ENCODE measurements around the gene KCNJ16. TPM values are rescaled to one million over a fixed set of nuclear protein-coding genes. Genes with fewer than 3 reads are reported as not detected.

KCNJ16 gene
- total and polyA plus RNA-seq, 2 of the 13 experiments (the other 11 are each of a cell fraction or from before 2014, with no cell fraction given), result not detected

DNA sequence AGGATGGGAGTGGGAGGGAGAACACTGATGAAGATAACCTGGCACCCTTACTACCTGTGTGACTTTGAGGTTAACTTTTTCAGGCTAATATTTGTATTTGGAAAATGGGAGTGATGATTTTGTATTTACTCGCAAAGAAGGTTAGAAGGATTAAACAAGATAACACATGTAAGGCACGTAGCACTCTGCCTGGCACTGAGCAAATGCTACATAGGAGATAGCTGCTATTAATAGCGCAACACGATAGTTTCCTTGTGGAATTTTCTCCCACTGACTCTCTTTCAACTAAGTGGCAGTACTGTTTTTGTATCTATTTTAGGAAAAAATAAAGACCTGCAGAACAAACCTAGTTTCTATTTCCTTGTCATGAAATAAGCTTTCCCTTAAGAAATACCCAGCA lies 15.4 kb upstream of the KCNJ16 start:
- no peak for FAIRE-seq

DNA sequence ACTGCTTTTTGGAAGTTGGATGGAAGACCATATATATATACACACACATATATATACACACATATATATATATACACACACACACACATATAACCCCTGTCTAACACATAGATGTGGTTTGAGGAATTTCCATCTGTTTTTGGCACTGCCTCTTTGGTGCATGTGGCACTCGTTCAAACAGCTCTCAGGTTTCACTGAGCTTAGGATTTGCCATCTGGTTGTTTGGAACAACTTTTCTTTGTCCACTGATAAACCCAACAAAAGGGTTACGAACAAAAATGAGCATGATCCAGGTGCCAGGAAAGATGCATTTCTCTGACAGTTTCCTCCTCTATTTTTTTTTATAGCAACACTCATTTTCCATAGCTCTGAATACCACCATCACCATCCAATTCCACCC lies 14.6 kb upstream of the KCNJ16 start:
- intact Hi-C loops (cut with micrococcal nuclease; ENCODE audit: unreplicated experiment) (no loop called here), in situ Hi-C loops (cut with HindIII; ENCODE audit: extremely low pct_ligation_motif_present, low pct_unique_long_range_greater_than_20kb) (no loop called here)
- FAIRE-seq (no peak), DNase-seq (ENCODE audit: low spot score) (no peak), ATAC-seq (no peak)
- H3K27ac ChIP-seq (ENCODE audit: extremely low read length, insufficient read depth, low read length), result no peak overlapping the region
- H3K36me3 ChIP-seq (replicated peaks in 1 of 2; ENCODE audit: control insufficient read depth in 1 of 2, insufficient read depth in 2 of 2, low read length in 2 of 2), result no peaks in the 10 kb centered on the region
- no peaks in the 10 kb centered on the region for H3K4me1 ChIP-seq (ENCODE audit: insufficient read depth, low read length)
- no peak overlapping the region for H3K9ac ChIP-seq (ENCODE audit: insufficient read depth, low read depth, low read length)
- H4K20me1 ChIP-seq (ENCODE audit: insufficient read depth, low read length), result no peaks in the 10 kb centered on the region
- no peaks in the 10 kb centered on the region for H3K27me3 ChIP-seq (ENCODE audit: control insufficient read depth in 1 of 2, insufficient read depth in 2 of 2, low read length in 2 of 2)
- H3K4me2 ChIP-seq (ENCODE audit: low read depth, low read length), result no peak overlapping the region
- WGBS (ENCODE audit: low lambda C conversion rate), result 0% methylated on average over 2 of the region's 2 CpGs
- H3K9me3 ChIP-seq (ENCODE audit: low read length), result peaks cover 53% of the 10 kb centered on the region
- no peak overlapping the region for H2AFZ ChIP-seq (ENCODE audit: low read length)
- no TSS peak for BruUV-seq (replicated peaks)
- CTCF ChIA-PET (ENCODE audit: low intra/inter-chr PET ratio, low total read pairs), result no interaction called here
- no peak overlapping the region for H3K4me3 ChIP-seq (replicated peaks in 1 of 3; ENCODE audit: insufficient read depth in 1 of 3, low read depth in 2 of 3, low read length in 3 of 3)
- H3K79me2 ChIP-seq (ENCODE audit: insufficient read depth, low read length), result no peaks in the 10 kb centered on the region
- POLR2A ChIA-PET, result no interaction called here
- TF ChIP-seq ZNF331 (CRISPR knock-in tag; IDR thresholded peaks at IDR 0.05), result no peak
- no peak for TF ChIP-seq DPF2 (CRISPR knock-in tag; IDR thresholded peaks at IDR 0.05; ENCODE audit: borderline replicate concordance, low read depth)
- TF ChIP-seq, protein P1, sequence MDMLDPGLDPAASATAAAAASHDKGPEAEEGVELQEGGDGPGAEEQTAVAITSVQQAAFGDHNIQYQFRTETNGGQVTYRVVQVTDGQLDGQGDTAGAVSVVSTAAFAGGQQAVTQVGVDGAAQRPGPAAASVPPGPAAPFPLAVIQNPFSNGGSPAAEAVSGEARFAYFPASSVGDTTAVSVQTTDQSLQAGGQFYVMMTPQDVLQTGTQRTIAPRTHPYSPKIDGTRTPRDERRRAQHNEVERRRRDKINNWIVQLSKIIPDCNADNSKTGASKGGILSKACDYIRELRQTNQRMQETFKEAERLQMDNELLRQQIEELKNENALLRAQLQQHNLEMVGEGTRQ (IDR thresholded peaks at IDR 0.05; ENCODE audit: low read depth, low read length), result no peak
- TF ChIP-seq, protein P1 (CRISPR knock-in tag; IDR thresholded peaks at IDR 0.05; ENCODE audit: borderline replicate concordance), result no peak
- TF ChIP-seq ZNF17 (CRISPR knock-in tag; IDR thresholded peaks at IDR 0.05), result no peak
- TF ChIP-seq NFIC (IDR thresholded peaks at IDR 0.05; ENCODE audit: low read length), result no peak
- TF ChIP-seq, protein P2, sequence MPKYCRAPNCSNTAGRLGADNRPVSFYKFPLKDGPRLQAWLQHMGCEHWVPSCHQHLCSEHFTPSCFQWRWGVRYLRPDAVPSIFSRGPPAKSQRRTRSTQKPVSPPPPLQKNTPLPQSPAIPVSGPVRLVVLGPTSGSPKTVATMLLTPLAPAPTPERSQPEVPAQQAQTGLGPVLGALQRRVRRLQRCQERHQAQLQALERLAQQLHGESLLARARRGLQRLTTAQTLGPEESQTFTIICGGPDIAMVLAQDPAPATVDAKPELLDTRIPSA (CRISPR knock-in tag; IDR thresholded peaks at IDR 0.05; ENCODE audit: borderline replicate concordance), result no peak
- no peak for TF ChIP-seq ZNF713 (CRISPR knock-in tag; IDR thresholded peaks at IDR 0.05)
- TF ChIP-seq GABPB1 (CRISPR knock-in tag; IDR thresholded peaks at IDR 0.05), result no peak
- no peak for TF ChIP-seq THAP11 (CRISPR knock-in tag; IDR thresholded peaks at IDR 0.05)

More for the DNA sequence above, 15.4 kb upstream of the KCNJ16 start:
- H3K9ac ChIP-seq (ENCODE audit: insufficient read depth, low read depth, low read length), result no peak overlapping the region
- DNase-seq (ENCODE audit: low spot score), result no peak
- CTCF ChIA-PET (ENCODE audit: low intra/inter-chr PET ratio, low total read pairs), result no interaction called here
- intact Hi-C loops (cut with micrococcal nuclease; ENCODE audit: unreplicated experiment) (no loop called here), in situ Hi-C loops (cut with HindIII; ENCODE audit: extremely low pct_ligation_motif_present, low pct_unique_long_range_greater_than_20kb) (no loop called here)
- no peaks in the 10 kb centered on the region for H4K20me1 ChIP-seq (ENCODE audit: insufficient read depth, low read length)
- 2% methylated on average over 4 of the region's 4 CpGs for WGBS (ENCODE audit: low lambda C conversion rate)
- H3K4me1 ChIP-seq (ENCODE audit: insufficient read depth, low read length), result no peaks in the 10 kb centered on the region
- no peaks in the 10 kb centered on the region for H3K36me3 ChIP-seq (replicated peaks in 1 of 2; ENCODE audit: control insufficient read depth in 1 of 2, insufficient read depth in 2 of 2, low read length in 2 of 2)
- no peaks in the 10 kb centered on the region for H3K79me2 ChIP-seq (ENCODE audit: insufficient read depth, low read length)
- no peak for ATAC-seq
- H3K9me3 ChIP-seq (ENCODE audit: low read length), result peaks cover 56% of the 10 kb centered on the region
- H3K4me3 ChIP-seq (replicated peaks in 1 of 3; ENCODE audit: insufficient read depth in 1 of 3, low read depth in 2 of 3, low read length in 3 of 3), result no peak overlapping the region
- no peak overlapping the region for H3K4me2 ChIP-seq (ENCODE audit: low read depth, low read length)
- POLR2A ChIA-PET, result no interaction called here
- TF ChIP-seq ZNF510 (CRISPR knock-in tag; IDR thresholded peaks at IDR 0.05; ENCODE audit: low read depth) (no peak), FOXA1 (IDR thresholded peaks at IDR 0.05) (no peak), FOXA1 (CRISPR knock-in tag; IDR thresholded peaks at IDR 0.05) (no peak), RBAK (CRISPR knock-in tag; IDR thresholded peaks at IDR 0.05) (no peak), ZNF550 (CRISPR knock-in tag; IDR thresholded peaks at IDR 0.05; ENCODE audit: borderline replicate concordance) (no peak), GTF2F1 (IDR thresholded peaks at IDR 0.05; ENCODE audit: low read length) (no peak), ZNF230 (CRISPR knock-in tag; IDR thresholded peaks at IDR 0.05) (no peak), TGIF2 (CRISPR knock-in tag; IDR thresholded peaks at IDR 0.05) (no peak), SALL2 (CRISPR knock-in tag; IDR thresholded peaks at IDR 0.05) (no peak), ETV5 (CRISPR knock-in tag; IDR thresholded peaks at IDR 0.05; ENCODE audit: borderline replicate concordance) (no peak), ZNF383 (CRISPR knock-in tag; IDR thresholded peaks at IDR 0.05; ENCODE audit: borderline replicate concordance) (no peak)
- TF ChIP-seq, protein P3, sequence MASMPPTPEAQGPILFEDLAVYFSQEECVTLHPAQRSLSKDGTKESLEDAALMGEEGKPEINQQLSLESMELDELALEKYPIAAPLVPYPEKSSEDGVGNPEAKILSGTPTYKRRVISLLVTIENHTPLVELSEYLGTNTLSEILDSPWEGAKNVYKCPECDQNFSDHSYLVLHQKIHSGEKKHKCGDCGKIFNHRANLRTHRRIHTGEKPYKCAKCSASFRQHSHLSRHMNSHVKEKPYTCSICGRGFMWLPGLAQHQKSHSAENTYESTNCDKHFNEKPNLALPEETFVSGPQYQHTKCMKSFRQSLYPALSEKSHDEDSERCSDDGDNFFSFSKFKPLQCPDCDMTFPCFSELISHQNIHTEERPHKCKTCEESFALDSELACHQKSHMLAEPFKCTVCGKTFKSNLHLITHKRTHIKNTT (CRISPR knock-in tag; IDR thresholded peaks at IDR 0.05), result no peak
- no peak overlapping the region for H3K27ac ChIP-seq (ENCODE audit: extremely low read length, insufficient read depth, low read length)
- BruUV-seq (replicated peaks), result no TSS peak
- H2AFZ ChIP-seq (ENCODE audit: low read length), result no peak overlapping the region
- no peaks in the 10 kb centered on the region for H3K27me3 ChIP-seq (ENCODE audit: control insufficient read depth in 1 of 2, insufficient read depth in 2 of 2, low read length in 2 of 2)

Measured in HepG2 (cell line).